DMS 273 (cell line): ENCODE measurements around the gene DNMT3A.
A peak's percentile ranks its signal among the peaks of the same experiment; 100 is the strongest.

Experiments
- DNase-seq: peaks from one replicate; lab custom pipeline; 2025; ENCODE audit not compliant: unreplicated experiment; lab: John Stamatoyannopoulos, UW

DNMT3A gene

GRCh38 chr2:25328152-25329085 is 13.3 kb downstream of the DNMT3A start:
- DNase-seq, result no peak

- no peak for DNase-seq
Measured at GRCh38 chr2:25326326-25327013, 15.3 kb downstream of the DNMT3A start.

GRCh38 chr2:25324905-25325592 is 16.7 kb downstream of the DNMT3A start:
- DNase-seq, result no peak

- DNase-seq, result no peak
Measured at GRCh38 chr2:25324251-25324650, 17.5 kb downstream of the DNMT3A start.

- DNase-seq, result no peak
Measured at GRCh38 chr2:25323610-25324189, 18.0 kb downstream of the DNMT3A start.

- no peak for DNase-seq
Measured at GRCh38 chr2:25323042-25323514, 18.6 kb downstream of the DNMT3A start.

- DNase-seq, result no peak
Measured at GRCh38 chr2:25322312-25322711, 19.4 kb downstream of the DNMT3A start.

- no peak for DNase-seq
Measured at GRCh38 chr2:25320077-25320476, 21.6 kb downstream of the DNMT3A start.

GRCh38 chr2:25316101-25316500 is 25.6 kb downstream of the DNMT3A start:
- no peak for DNase-seq

GRCh38 chr2:25315316-25315680 is 26.4 kb downstream of the DNMT3A start:
- no peak for DNase-seq

GRCh38 chr2:25314514-25315315 is 27.0 kb downstream of the DNMT3A start:
- DNase-seq, result peak; percentile 84

GRCh38 chr2:25313711-25314513 is 27.8 kb downstream of the DNMT3A start:
- no peak for DNase-seq

GRCh38 chr2:25312958-25313710 is 28.6 kb downstream of the DNMT3A start:
- no peak for DNase-seq

- no peak for DNase-seq
Measured at GRCh38 chr2:25311865-25312575, 29.7 kb downstream of the DNMT3A start.

GRCh38 chr2:25310965-25311864 is 30.5 kb downstream of the DNMT3A start:
- peak; percentile 89 for DNase-seq

- DNase-seq, result no peak
Measured at GRCh38 chr2:25310709-25310964, 31.1 kb downstream of the DNMT3A start.

GRCh38 chr2:25309402-25309801 is 32.3 kb downstream of the DNMT3A start:
- peak; percentile 78 for DNase-seq
